Inflammatory macrophage (primary cell): ENCODE measurements around the gene LYPLA2.

Experiments
- DNase-seq, 2 donors: peaks; one replicate each; pipeline ENCODE4 v3.0.0-alpha.2; 2020 to 2022
- total RNA-seq, 18 experiments: gene quantifications; one replicate each; lab custom pipeline; 2026; ENCODE audit warnings: mixed read lengths in 6 of 18, inconsistent platforms in 2 of 18; lab: John Stamatoyannopoulos, UW

Gene LYPLA2
- 21.5 to 62.5 (median 42.2) reads per million in 18 experiments for total RNA-seq

DNA sequence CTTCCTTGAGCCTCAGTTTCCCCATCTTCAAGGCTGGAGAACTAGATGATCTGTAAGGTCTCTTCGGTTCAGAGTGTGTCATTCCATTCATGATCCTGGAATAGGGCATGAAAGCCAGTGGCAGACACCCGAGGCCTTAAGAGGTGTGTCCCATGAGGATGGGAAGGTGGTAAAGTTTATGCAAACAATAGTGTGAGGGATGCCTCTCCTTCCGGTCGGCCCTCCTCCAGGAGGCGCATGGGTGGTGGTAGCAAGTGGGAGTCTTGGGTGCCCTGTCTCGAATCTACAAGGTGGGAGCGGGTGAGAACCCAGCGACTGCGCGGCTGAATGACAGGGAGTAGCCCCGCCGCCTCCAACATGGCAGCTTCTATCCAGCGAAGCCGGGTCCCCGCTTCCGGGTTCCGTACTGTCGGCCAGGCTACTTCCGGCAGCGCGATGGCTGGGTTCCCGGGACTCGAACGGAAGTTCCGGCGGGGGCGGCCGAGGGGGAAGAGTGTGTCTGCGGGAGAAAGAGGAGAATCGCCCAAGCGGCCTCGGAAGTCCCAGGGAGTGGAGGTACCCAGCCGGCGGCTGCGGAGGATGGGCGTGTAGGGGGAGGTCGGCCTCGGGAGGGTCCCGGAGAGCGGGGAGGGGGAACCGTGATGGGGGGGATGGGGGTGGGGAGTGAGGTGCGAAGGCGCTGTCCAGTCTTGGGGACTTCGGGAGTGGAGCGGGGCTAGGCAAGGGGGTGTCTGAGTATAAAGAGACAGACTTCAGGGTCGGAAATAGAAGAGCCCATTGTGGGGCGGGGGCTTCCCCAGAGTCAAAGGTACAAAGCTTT is at the start of gene LYPLA2:
Gene LYPLA2, plus strand, starts transcription at position 450 of the 820 bp plus-strand sequence. CDS start 1,538 bp downstream, outside the sequence.
- DNase-seq, result peak; percentile 94 to 96

DNA sequence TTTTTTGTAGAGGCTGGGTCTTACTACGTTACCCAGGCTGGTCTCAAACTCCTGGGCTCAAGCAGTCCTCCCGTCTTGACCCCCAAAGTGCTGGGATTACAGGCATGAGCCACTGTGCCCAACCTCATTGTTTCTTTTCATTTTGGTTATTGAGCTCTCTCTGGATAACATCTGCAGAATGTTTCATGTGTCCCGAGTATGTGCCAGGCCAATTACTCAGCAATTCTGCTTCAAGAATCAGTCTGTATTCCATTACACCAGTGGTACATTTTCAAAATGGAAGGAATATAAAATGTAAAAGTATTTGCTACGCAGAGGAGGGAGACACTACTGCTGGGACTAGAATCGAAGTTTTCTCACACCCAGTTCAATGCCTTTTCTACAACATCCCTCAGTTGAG is 49.3 kb upstream of the LYPLA2 start:
- no peak for DNase-seq

DNA sequence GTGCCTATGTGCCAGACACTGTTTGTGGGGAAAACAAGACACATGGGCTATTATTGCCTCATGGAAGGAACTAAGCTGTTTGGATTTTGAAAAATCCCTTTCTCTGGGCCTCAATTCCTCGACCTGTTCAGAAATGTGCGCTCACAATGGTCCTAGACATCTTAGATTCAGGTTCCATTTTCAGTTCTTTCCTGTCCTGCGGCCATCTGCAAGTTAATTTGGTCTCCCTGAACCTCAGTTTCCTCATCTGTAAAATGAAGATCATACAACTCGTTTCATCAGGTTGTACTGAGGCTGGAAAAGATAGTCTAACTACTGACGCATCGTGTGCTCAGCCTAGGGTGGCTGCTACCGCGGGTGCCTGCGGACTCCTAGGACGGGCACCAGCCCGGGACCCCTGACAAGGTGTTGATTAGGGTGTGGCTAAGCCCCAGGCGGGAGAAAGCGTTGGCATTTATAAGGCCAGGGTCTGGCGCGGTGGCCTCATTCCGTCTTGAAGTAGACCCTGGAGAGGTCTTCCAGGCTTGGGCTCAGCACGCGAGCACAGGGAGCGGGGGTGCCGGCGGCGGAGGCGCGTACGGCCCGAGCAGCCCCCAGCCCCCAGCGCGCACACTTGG is 48.2 kb upstream of the LYPLA2 start:
- no peak for DNase-seq

DNA sequence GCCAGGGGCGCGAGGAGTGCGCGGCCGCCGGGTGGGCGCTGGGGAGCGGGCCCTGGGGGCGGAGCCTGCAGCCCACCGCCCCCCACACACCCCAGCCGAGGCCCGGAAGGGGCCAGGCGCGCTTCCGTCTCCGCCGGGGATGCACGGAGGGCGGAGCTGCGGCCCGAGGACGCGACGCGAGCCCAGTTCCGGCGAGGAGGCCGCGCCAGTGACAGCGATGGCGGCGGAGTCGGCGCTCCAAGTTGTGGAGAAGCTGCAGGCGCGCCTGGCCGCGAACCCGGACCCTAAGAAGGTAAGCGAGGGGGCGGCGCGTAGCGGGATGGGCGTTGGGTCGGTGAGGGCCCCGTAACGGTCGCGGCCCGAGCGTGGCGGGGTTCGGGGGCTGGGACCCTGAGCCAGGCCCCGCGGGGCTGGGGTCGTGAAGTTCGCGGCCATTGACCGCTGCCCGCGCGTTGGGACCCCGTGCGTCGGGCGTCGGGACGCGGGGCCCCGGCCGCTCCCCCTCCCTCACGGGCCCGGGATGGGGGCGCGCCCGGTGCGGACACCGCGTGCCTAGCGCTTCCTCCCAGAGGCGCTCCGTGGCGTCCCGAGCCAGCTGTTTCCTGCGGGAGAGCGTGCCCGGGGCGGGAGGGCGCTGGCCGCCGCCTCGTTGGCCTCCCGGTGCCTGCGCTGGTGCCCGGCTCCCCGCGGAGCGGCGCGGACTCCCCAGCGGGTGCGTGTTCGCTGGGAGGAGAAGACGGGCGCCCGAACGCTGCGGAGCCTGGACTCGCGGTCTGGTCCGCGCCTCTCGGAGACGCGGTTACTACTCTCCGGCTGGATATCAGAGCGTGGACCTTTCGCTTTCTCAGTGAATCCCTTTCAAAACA is 47.4 kb upstream of the LYPLA2 start, which contains the start of gene ELOA:
Gene ELOA, plus strand, starts transcription at position 185 of the 866 bp plus-strand sequence. Its CDS starts 33 bp downstream, at position 218.
- DNase-seq, result peak; percentile 73 to 85

DNA sequence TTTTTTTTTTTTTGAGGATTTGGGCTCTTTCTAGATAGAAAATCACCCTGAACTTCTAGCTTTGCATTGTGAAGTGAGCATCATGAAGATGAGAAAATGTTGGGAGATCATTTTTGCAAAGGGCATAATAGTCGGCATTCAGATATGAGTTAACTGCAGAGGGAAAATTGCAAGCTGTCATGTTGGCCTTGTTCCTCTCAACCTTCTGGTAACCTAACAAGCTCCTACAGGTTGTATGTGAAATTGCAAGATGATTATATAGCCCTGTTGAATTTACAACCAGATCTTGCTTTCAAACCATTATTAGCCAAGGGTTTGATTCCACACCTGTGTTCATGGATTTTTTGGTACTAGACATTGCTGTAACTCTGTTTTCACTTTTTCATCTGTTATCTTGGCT is 45.4 kb upstream of the LYPLA2 start:
- peak; percentile 35 to 44 for DNase-seq

DNA sequence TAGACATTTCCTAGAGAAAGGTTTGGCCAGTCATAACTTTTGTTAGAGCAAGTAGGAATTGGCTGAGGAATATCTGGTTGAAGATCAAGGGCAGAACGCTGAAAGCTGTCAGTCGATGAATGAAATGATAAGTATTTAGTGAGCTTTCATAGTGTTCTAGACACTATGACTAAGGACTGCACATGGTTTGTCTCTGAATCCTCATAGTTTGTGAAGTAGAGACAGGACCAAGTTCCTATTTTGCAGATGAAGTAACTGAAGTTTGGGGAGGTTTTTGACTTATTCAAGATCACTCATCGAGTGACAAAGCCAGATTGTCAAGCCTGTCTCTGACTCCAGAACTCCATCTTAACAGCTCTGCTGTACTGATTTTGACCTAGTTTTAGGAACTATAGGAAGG is 42.9 kb upstream of the LYPLA2 start:
- DNase-seq, result peak; percentile 26 to 43

DNA sequence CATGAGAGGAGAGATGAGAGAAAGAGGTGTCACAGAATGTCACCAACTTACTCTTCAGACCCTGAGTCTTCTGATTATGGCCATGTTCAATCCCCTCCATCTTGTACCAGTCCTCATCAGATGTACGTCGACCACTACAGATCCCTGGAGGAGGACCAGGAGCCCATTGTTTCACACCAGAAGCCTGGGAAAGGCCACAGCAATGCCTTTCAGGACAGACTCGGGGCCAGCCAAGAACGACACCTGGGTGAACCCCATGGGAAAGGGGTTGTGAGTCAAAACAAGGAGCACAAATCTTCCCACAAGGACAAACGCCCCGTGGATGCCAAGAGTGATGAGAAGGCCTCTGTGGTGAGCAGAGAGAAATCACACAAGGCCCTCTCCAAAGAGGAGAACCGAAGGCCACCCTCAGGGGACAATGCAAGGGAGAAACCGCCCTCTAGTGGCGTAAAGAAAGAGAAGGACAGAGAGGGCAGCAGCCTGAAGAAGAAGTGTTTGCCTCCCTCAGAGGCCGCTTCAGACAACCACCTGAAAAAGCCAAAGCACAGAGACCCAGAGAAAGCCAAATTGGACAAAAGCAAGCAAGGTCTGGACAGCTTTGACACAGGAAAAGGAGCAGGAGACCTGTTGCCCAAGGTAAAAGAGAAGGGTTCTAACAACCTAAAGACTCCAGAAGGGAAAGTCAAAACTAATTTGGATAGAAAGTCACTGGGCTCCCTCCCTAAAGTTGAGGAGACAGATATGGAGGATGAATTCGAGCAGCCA is 39.7 kb upstream of the LYPLA2 start:
- peak; percentile 49 to 64 for DNase-seq

DNA sequence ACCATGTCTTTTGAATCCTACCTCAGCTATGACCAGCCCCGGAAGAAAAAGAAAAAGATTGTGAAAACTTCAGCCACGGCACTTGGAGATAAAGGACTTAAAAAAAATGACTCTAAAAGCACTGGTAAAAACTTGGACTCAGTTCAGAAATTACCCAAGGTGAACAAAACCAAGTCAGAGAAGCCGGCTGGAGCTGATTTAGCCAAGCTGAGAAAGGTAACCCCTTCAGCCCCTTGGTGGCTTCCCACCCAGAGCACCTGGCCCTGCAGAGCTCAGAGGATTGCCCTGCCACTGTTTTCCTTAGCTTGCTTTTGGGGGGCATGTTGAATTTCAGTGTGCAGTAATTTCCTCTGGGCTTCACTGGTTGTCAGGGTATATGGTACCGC is 39.1 kb upstream of the LYPLA2 start:
- DNase-seq, result no peak

DNA sequence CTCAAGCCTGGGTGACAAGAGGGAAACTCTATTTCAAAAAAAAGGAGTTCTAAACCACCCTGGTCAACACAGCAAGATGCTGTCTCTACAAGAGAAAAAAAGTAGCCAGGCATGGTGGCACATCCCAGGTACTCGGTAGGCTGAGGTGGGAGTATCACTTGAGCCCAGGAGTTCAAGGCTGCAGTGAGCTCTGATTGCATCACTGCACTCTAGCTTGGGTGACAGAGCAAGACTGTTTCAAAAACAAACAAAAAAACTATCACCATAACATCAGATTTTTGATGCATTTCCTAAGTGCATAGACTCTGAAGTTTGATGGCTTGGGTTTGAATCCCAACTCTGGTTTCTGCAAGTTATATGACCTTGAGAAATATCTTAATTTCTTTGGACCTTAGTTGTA is 38.0 kb upstream of the LYPLA2 start:
- DNase-seq, result no peak

DNA sequence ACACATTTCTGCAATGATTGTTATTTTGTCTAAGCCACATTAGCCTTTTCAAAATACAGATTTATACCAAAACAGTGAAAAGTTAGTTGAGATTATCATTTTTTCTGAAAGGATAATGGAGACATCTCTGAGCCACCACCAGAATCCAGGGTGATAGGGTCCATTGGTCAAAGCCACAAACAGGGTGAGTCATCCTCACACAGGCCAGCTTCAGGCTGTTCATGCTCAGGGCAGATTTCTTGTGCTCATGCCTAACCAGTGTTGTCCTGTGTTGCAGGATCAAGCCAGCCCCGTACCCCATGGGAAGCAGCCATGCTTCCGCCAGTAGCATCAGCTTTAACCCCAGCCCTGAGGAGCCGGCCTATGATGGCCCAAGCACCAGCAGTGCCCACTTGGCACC is 34.3 kb upstream of the LYPLA2 start:
- DNase-seq, result no peak

DNA sequence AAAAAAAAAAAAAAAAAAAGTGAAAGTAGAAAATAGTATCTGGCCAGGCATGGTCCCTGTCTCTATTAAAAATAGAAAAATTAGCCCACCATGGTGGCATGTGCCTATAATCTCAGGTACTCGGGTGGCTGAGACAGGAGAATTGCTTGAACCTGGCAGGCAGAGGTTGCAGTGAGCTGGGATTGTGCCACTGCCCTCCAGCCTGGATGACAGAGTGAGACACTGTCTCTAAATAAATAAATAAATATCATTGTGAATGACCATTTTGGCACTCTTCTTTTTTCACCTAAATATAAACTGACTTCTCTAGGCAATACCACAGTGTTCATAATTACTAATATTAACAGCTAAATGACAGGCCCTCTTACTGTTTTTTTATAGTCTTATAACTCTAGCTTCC is 33.1 kb upstream of the LYPLA2 start:
- no peak for DNase-seq

DNA sequence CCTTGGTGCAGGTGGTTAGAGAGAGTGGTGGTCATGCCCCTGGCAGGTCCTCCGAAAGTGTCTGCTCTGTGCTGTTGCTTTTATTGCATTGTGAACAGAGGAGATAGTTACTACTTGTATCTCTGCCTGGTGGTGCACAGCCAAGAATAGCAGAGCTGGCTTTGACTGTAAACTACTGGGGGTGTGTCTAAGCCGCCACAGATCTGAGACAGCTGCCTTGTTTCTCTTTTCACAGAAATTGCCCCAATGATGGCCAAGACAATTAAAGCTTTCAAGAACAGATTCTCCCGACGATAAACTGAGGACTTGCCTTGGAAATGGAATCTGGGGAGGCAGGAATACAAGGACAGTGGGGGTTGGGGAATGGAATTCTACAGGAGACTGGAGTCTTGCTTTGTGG is 31.7 kb upstream of the LYPLA2 start:
- no peak for DNase-seq

DNA sequence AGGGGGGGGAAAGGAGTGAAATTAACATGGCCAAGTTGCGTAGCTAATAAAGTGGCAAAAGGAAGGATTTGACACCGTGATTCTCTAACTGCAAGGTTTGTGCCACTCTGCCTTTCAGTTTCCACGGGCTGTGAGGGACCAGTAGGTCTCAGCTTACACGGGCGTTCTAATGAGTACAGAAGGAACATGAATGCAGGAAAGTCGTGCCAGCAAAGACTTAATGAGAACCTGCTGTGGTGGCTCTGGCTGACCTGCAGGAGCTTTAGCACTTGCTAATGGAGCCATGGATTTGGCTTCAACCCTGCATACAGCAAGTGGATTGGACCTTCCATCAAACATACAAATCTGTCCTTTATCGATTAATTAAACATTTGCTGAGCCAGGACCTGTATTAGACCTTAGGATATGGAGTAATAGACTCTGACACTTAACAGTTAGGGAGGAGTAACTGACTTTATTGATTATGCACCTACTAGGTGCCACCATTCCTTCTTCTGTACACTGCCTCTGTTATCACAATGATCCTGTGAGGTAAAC is 27.8 kb upstream of the LYPLA2 start:
- DNase-seq, result no peak

DNA sequence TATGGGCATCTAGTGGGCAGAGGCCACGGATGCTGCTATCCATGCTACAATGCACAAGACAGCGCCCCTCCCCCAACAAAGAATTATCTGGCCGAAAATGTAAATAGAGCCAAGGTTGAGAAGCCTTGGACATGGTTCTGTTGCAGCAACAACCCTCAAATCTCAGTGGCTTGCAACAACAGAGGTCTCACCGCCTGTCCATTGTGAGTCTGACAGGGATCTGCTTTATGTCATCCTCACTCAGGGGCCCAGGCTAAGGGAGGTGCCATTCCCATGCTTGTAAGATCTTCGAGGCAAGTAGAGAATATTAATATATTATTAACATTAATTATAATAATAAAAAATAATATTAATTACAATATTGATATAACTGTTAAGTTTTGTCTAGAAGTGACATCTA is 22.2 kb upstream of the LYPLA2 start:
- no peak for DNase-seq

DNA sequence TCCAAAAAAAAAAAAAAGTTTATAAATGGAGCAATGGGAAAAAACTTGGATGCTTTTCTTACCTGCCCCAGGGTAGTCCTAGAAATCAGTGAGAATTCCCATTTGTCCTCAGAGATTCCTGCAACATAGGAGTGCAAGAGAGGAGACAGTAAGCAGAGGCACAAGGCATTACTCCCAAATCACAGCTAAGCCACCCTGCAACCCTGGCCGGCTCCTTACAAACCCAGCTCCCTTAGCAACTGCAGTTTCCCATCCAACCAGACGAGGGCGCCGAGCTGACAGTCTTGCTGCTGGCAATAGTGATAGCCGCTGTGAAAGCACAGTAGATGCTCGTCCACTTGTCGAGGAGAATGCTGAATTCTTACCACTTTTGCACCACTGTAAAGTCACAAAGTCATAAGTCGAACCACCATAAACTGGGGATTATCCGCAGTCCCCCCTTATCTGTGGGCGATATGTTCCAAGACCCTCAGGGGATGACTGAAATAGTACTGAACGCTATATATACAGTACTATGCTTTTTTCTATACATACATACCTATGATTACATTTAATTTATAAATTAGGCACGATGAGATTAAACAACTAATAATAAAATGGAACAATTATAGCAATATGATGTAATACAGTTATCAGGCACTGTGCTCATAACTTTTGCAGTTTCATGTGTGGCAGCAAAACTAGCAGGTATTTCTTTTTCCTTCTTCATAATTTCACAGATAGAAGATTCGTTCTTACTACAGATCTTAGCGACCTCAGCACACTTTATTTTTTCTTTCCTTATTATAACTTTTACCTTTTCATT is 18.7 kb upstream of the LYPLA2 start:
- DNase-seq, result peak; percentile 88 to 89

DNA sequence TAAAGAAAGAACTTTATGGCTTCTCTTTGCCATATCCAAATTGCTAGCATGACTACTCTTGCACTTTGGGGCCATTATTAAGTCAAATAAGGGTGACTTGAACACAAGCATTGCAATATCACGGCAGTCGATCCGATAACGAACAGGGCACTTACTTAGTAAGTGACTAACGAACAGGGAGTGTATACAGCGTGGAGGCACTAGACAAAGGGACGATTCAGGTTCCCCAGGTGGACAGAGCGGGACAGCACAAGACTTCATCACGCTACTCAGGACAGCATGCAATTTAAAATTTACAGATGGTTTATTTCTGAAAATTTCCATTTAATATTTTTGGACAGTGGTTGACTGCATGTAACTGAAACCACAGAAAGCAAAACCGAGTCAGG is 18.1 kb upstream of the LYPLA2 start:
- no peak for DNase-seq

DNA sequence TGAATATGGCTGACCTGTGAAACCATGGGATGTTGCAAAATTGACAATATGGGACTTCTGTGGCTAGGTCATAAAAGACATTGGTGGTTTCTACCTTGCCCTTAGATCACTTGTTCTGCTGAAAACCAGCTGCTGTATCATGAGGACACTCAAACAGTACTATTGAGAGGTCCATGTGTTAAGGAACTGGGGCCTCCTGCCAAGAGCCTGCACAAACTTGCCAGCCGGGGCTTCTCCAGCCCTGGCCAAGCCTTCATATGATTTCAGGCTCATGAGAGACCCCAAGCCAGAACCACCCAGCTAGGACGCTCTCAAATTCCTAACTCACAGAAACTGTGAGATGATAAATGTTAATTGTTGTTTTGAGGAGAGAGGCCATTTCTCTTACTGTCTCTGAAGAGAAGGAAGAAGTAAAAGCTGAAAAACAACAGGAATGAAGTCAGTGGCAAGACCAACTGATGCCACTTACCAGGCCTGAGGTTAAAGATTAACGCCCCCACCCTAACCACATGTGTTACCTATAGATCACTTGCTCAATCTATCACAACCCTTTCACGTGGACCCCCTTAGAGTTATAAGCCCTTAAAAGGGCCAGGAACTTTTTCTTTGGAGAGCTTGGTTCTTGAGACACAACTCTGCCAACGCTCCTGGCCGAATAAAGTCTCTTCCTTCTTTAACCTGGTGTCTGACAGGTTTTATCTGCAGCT is 16.6 kb upstream of the LYPLA2 start:
- DNase-seq, result no peak

DNA sequence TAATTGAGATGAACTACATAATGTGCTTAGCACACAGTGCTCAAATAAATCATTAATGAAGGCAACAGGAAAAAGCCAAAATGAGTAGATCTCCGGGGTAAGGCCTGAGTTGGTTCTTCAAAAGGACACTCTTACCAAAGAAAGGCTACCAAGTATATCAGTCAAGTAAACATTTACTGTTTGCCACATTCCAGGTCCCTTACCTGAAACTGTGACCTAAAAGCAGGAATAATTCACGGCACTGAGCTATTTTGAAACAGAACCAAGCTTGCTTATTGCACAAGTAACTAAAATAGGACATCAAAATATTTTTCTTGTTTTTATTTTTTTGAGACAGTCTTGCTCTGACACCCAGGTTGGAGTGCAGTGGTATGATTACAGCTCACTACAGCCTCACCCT is 14.7 kb upstream of the LYPLA2 start:
- DNase-seq, result no peak

DNA sequence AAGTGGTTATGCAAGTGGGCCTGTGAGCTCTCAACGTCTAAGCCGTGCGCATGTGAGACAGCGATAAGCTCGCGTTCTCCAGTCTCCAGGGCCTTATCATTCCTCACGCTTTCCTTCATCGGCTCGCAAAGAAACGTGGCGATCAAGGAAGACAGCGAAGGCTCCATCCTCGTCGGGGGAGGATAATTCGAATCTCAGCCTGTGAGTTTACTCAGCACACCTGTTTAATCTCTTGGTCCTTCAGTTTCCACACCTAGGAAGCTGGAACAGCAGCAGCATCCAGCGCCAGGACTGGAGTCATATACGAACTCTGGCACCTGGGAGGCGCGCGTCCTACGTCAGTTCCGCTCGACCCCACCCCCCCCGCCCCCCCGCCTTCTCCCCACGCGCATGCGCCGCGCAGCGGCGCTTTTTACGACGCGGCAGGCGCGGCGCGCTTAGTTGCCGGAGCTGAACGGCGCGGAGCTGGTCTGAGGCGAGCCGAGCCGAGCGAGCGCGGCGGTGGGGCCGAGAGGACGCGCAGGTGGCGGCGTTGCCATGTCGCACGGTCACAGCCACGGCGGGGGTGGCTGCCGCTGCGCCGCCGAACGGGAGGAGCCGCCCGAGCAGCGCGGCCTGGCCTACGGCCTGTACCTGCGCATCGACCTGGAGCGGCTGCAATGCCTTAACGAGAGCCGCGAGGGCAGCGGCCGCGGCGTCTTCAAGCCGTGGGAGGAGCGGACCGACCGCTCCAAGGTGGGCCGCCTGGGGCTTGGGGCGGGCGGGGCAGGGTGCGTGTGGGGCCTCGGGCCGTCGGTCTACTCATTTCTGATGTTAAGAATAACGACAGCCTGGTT is 12.7 kb upstream of the LYPLA2 start, which contains the start of gene PITHD1:
Gene PITHD1, plus strand, starts transcription at position 440 of the 836 bp plus-strand sequence. Its CDS starts 98 bp downstream, at position 538.
- peak; percentile 83 to 89 for DNase-seq
